Measurements from ENCODE around the gene NMNAT2. TPM values are rescaled to one million over a fixed set of nuclear protein-coding genes. Genes with fewer than 3 reads are reported as not detected.

Gene NMNAT2
- total and polyA plus RNA-seq, 2 donors (not counting 3 experiments of a cell fraction or from before 2014, with no cell fraction given) = 0.28 to 0.38 TPM

GRCh38 chr1:183300395-183300794 lies 117.8 kb downstream of the NMNAT2 start:
- Histone ChIP-seq H2AFZ (ENCODE audit: low read depth, low read length) (no peak overlapping the region), H3K27me3 (ENCODE audit: control insufficient read depth in 2 of 2, insufficient read depth in 2 of 2, low read length in 2 of 2) (no peaks in the 10 kb centered on the region), H3K4me2 (ENCODE audit: insufficient read depth, low read length) (no peak overlapping the region), H3K79me2 (ENCODE audit: control insufficient read depth, insufficient read depth, low read length) (no peaks in the 10 kb centered on the region), H3K9me1 (replicated peaks; ENCODE audit: control insufficient read depth, extremely low read depth, insufficient read depth, low read length) (no peaks in the 10 kb centered on the region), H3K9me3 (replicated peaks; ENCODE audit: control insufficient read depth, insufficient read depth, low read length) (no peaks in the 10 kb centered on the region), H3K4me3 (replicated peaks in 1 of 3; ENCODE audit: insufficient read depth in 1 of 3, low read depth in 1 of 3, low read length in 3 of 3) (no peak overlapping the region), H3K9ac (replicated peaks; ENCODE audit: extremely low read depth, insufficient read depth, low read length) (no peak overlapping the region), H4K20me1 (replicated peaks; ENCODE audit: control insufficient read depth, extremely low read depth, insufficient read depth, low read length) (no peaks in the 10 kb centered on the region), H3K27ac (ENCODE audit: insufficient read depth, low read depth, low read length) (no peak overlapping the region), H3K4me1 (ENCODE audit: control insufficient read depth, extremely low read depth, insufficient read depth, low read length) (no peaks in the 10 kb centered on the region), H3K36me3 (ENCODE audit: control insufficient read depth in 2 of 2, extremely low read depth in 1 of 2, insufficient read depth in 2 of 2, low read length in 2 of 2) (no peaks in the 10 kb centered on the region)
- FAIRE-seq (no peak), DNase-seq (ENCODE audit: low read depth, low spot score) (no peak)
- POLR2A ChIA-PET = no interaction called here
- CTCF ChIA-PET = no interaction called here
- dilution Hi-C loops (cut with MboI; ENCODE audit: extremely low pct_ligation_motif_present, low sequenced_read_pairs) = no loop called here
- TF ChIP-seq GATA2 (IDR thresholded peaks at IDR 0.05; ENCODE audit: insufficient read depth, insufficient read length, low read depth, low read length) (no peak), POLR2A (IDR thresholded peaks at IDR 0.05; ENCODE audit: low read depth, low read length) (no peak), EZH2 (IDR thresholded peaks at IDR 0.05; ENCODE audit: borderline replicate concordance, low read depth, low read length, severe bottlenecking) (no peak), JUN (IDR thresholded peaks at IDR 0.05; ENCODE audit: borderline replicate concordance, insufficient read depth, insufficient read length, low read depth) (no peak), POLR2AphosphoS5 (IDR thresholded peaks at IDR 0.05; ENCODE audit: insufficient read depth, low read depth, low read length) (no peak), CTCF (IDR thresholded peaks at IDR 0.05; ENCODE audit: extremely low read depth in 1 of 2, insufficient read depth in 1 of 2, low read depth in 1 of 2, low read length in 2 of 2) (no peak), MYC (IDR thresholded peaks at IDR 0.05; ENCODE audit: low read depth, low read length) (no peak), MAX (IDR thresholded peaks at IDR 0.05; ENCODE audit: insufficient read depth, insufficient read length) (no peak), FOS (IDR thresholded peaks at IDR 0.05; ENCODE audit: borderline replicate concordance, insufficient read depth, low read length) (no peak)
- intact Hi-C loops (cut with micrococcal nuclease) = no loop called here
- BruUV-seq (replicated peaks) = no TSS peak
